Tibial nerve (tissue), 4 donors: ENCODE results near the gene TGFBI.

ENCODE experiments used
- EP300 ChIP-seq, 2 donors: sonication (generic); formaldehyde crosslinking; IDR thresholded peaks; one replicate each; pipeline ENCODE4 v1.6.1; 2017; ENCODE audit warnings: antibody characterized with exemption in 2 of 2, mild to moderate bottlenecking in 1 of 2
- POLR2A ChIP-seq, 2 donors: fragments of 450-650 bp; IDR thresholded peaks; one replicate each; pipeline ENCODE4 v1.6.1; 2017; ENCODE audit warnings: antibody characterized with exemption in 2 of 2, mild to moderate bottlenecking in 2 of 2, moderate library complexity in 2 of 2
- TF ChIP-seq, protein P1 (sequence below), 5 experiments: fragments of 200-600 bp in 3 of 5; fragments of 450-650 bp in 2 of 5; sonication (generic) in 3 of 5; IDR thresholded peaks; one replicate each; pipeline ENCODE4 v1.5.1; 2016 to 2019; ENCODE audit warnings: antibody characterized with exemption in 5 of 5, mild to moderate bottlenecking in 3 of 5, moderate library complexity in 2 of 5

GRCh38 chr5:136065588-136065987 lies 36.8 kb downstream of the TGFBI start:
- TF ChIP-seq, protein P1, sequence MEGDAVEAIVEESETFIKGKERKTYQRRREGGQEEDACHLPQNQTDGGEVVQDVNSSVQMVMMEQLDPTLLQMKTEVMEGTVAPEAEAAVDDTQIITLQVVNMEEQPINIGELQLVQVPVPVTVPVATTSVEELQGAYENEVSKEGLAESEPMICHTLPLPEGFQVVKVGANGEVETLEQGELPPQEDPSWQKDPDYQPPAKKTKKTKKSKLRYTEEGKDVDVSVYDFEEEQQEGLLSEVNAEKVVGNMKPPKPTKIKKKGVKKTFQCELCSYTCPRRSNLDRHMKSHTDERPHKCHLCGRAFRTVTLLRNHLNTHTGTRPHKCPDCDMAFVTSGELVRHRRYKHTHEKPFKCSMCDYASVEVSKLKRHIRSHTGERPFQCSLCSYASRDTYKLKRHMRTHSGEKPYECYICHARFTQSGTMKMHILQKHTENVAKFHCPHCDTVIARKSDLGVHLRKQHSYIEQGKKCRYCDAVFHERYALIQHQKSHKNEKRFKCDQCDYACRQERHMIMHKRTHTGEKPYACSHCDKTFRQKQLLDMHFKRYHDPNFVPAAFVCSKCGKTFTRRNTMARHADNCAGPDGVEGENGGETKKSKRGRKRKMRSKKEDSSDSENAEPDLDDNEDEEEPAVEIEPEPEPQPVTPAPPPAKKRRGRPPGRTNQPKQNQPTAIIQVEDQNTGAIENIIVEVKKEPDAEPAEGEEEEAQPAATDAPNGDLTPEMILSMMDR (IDR thresholded peaks at IDR 0.05), result no peak
- no peak for TF ChIP-seq EP300 (IDR thresholded peaks at IDR 0.05)
- no peak for TF ChIP-seq POLR2A (IDR thresholded peaks at IDR 0.05)
